WTC11 (cell line): Measurements from ENCODE around the gene NBAS. TPM values are rescaled to one million over a fixed set of nuclear protein-coding genes. Genes with fewer than 3 reads are reported as not detected.

Experiments used
- ATAC-seq: fragments of 200-7000 bp; cut with Tn5 transposase; 2 replicates; pipeline ENCODE4 v1.10.0; 2021; ENCODE audit warnings: mild to moderate bottlenecking, moderate library complexity
- CTCF ChIA-PET: fragments of 300-600 bp; sonication (Branson Sonifier 250); formaldehyde crosslinking; loops from one replicate; lab custom pipeline; 2021; ENCODE audit warnings: antibody characterized with exemption; lab: Charles Lee
- POLR2A ChIA-PET: fragments of 350-600 bp; sonication (Branson Sonifier 250); formaldehyde crosslinking; loops from one replicate; lab custom pipeline; 2021; ENCODE audit warnings: antibody characterized with exemption; lab: Charles Lee
- DNase-seq: peaks from one replicate; pipeline ENCODE4 v3.0.0; 2021; ENCODE audit warnings: low spot score
- H3K27ac Mint-ChIP-seq: 2 replicates; pipeline ENCODE4 v1.8.0; 2021; ENCODE audit warnings: mixed read lengths
- H3K27me3 Mint-ChIP-seq: 2 replicates; pipeline ENCODE4 v1.8.0; 2021; ENCODE audit warnings: low read depth, mild to moderate bottlenecking, moderate library complexity, mixed read lengths
- H3K36me3 Mint-ChIP-seq: 2 replicates; pipeline ENCODE4 v1.8.0; 2021; ENCODE audit warnings: mixed read lengths
- H3K4me1 Mint-ChIP-seq: 2 replicates; pipeline ENCODE4 v1.8.0; 2022; ENCODE audit warnings: mixed read lengths
- H3K4me3 Mint-ChIP-seq: 2 replicates; pipeline ENCODE4 v1.8.0; 2021; ENCODE audit warnings: mild to moderate bottlenecking, moderate library complexity, mixed read lengths
- H3K9me3 Mint-ChIP-seq: 2 replicates; pipeline ENCODE4 v1.8.0; 2021; ENCODE audit warnings: mixed read lengths
- ATF6 ChIP-seq: sonication (generic); formaldehyde crosslinking; IDR thresholded peaks from 2 replicates; pipeline ENCODE4 v1.8.1; 2023; ENCODE audit warnings: mild to moderate bottlenecking, missing genetic modification reagents
- CTCF ChIP-seq: fragments of 200-600 bp; IDR thresholded peaks from 2 replicates; pipeline ENCODE4 v1.8.0; 2022; ENCODE audit warnings: antibody characterized with exemption
- E2F1 ChIP-seq: sonication (generic); formaldehyde crosslinking; IDR thresholded peaks from 2 replicates; pipeline ENCODE4 v1.8.0; 2022; ENCODE audit warnings: mild to moderate bottlenecking, missing genetic modification reagents
- EMX1 ChIP-seq: fragments of 250-450 bp; sonication (Bioruptor Pico); IDR thresholded peaks from 2 replicates; pipeline ENCODE4 v1.8.0; 2021; ENCODE audit warnings: mild to moderate bottlenecking
- ERG ChIP-seq: fragments of 250-450 bp; sonication (Bioruptor Pico); IDR thresholded peaks from 2 replicates; pipeline ENCODE4 v1.8.0; 2021; ENCODE audit warnings: mild to moderate bottlenecking
- FOXP1 ChIP-seq: sonication (generic); formaldehyde crosslinking; IDR thresholded peaks from 2 replicates; pipeline ENCODE4 v1.8.0; 2022; ENCODE audit warnings: missing genetic modification reagents, mild to moderate bottlenecking, moderate library complexity, borderline replicate concordance
- IRF2 ChIP-seq: sonication (generic); formaldehyde crosslinking; IDR thresholded peaks from 2 replicates; pipeline ENCODE4 v1.8.0; 2022; ENCODE audit warnings: low read depth, missing genetic modification reagents, borderline replicate concordance
- JAZF1 ChIP-seq: fragments of 250-450 bp; sonication (Bioruptor Pico); IDR thresholded peaks from 2 replicates; pipeline ENCODE4 v1.9.0; 2021; ENCODE audit warnings: moderate library complexity, mild to moderate bottlenecking, inconsistent platforms
- MLX ChIP-seq: sonication (generic); formaldehyde crosslinking; IDR thresholded peaks from 2 replicates; pipeline ENCODE4 v1.8.1; 2023; ENCODE audit warnings: mild to moderate bottlenecking, missing genetic modification reagents, moderate library complexity
- RELA ChIP-seq: sonication (generic); formaldehyde crosslinking; IDR thresholded peaks from 2 replicates; pipeline ENCODE4 v1.8.1; 2022; ENCODE audit warnings: missing genetic modification reagents, mild to moderate bottlenecking, borderline replicate concordance
- SMAD3 ChIP-seq: sonication (generic); formaldehyde crosslinking; IDR thresholded peaks from 2 replicates; pipeline ENCODE4 v1.8.0; 2022; ENCODE audit warnings: missing genetic modification reagents, mild to moderate bottlenecking, borderline replicate concordance
- SP1 ChIP-seq: sonication (generic); formaldehyde crosslinking; conservative IDR thresholded peaks from 2 replicates; pipeline ENCODE4 v1.8.1; 2022; ENCODE audit warnings: missing genetic modification reagents
- TEAD1 ChIP-seq: sonication (generic); formaldehyde crosslinking; IDR thresholded peaks from 2 replicates; pipeline ENCODE4 v1.8.0; 2022; ENCODE audit warnings: mild to moderate bottlenecking, missing genetic modification reagents
- ZBTB43 ChIP-seq: sonication (generic); formaldehyde crosslinking; IDR thresholded peaks from 2 replicates; pipeline ENCODE4 v1.8.1; 2023; ENCODE audit warnings: mild to moderate bottlenecking, missing genetic modification reagents
- ZNF121 ChIP-seq: sonication (generic); formaldehyde crosslinking; IDR thresholded peaks from 2 replicates; pipeline ENCODE4 v1.8.0; 2023; ENCODE audit warnings: missing genetic modification reagents
- ZNF232 ChIP-seq: sonication (generic); formaldehyde crosslinking; IDR thresholded peaks from 2 replicates; pipeline ENCODE4 v1.8.0; 2022; ENCODE audit warnings: mild to moderate bottlenecking, missing genetic modification reagents
- ZNF281 ChIP-seq: sonication (generic); formaldehyde crosslinking; IDR thresholded peaks from 2 replicates; pipeline ENCODE4 v1.8.0; 2023; ENCODE audit warnings: mild to moderate bottlenecking, missing genetic modification reagents
- ZNF423 ChIP-seq: fragments of 250-450 bp; sonication (Bioruptor Pico); IDR thresholded peaks from 2 replicates; pipeline ENCODE4 v2.1.2; 2022; ENCODE audit warnings: mild to moderate bottlenecking, moderate library complexity
- ZNF532 ChIP-seq: fragments of 250-450 bp; sonication (Bioruptor Pico); IDR thresholded peaks from 2 replicates; pipeline ENCODE4 v1.9.0; 2021; ENCODE audit warnings: mild to moderate bottlenecking, borderline replicate concordance
- total RNA-seq: library from RNA; stranded (reverse); gene quantifications from 3 replicates; pipeline ENCODE4 v1.2.3, GENCODE V29; 2021

NBAS gene
- total RNA-seq, 1 experiment from 2014 or later: 32.3 TPM

- Mint-ChIP-seq H3K9me3 (peaks cover 21% of the 10 kb centered on the region), H3K27ac (no peak overlapping the region), H3K4me1 (peaks cover 9% of the 10 kb centered on the region), H3K36me3 (peaks cover 24% of the 10 kb centered on the region), H3K27me3 (no peaks in the 10 kb centered on the region), H3K4me3 (no peak overlapping the region)
- POLR2A ChIA-PET: no interaction called here
- no peak for DNase-seq
- no peak for ATAC-seq
- TF ChIP-seq IRF2 (CRISPR knock-in tag) (no peak), ZNF532 (no peak), ZBTB43 (CRISPR knock-in tag) (no peak), MLX (no peak), RELA (CRISPR knock-in tag) (no peak), ERG (CRISPR knock-in tag) (no peak), SP1 (CRISPR knock-in tag) (no peak), EMX1 (CRISPR knock-in tag) (no peak), SMAD3 (no peak), ZNF121 (CRISPR knock-in tag) (no peak), ZNF281 (CRISPR knock-in tag) (no peak), FOXP1 (CRISPR knock-in tag) (no peak), TEAD1 (CRISPR knock-in tag) (no peak), ATF6 (CRISPR knock-in tag) (no peak), E2F1 (CRISPR knock-in tag) (no peak), ZNF423 (no peak), ZNF232 (CRISPR knock-in tag) (no peak), JAZF1 (CRISPR knock-in tag) (no peak), CTCF (no peak)
- CTCF ChIA-PET: no interaction called here
Observed at GRCh38 chr2:15313657-15314056, 247.5 kb downstream of the NBAS start.
